HG02623 (cell line): ENCODE measurements around the gene ATP2C2.
"Not testable (repeated sequence)": the region's sequence is repeated elsewhere in the genome, so short reads cannot be mapped to it uniquely, and the experiment has no call there.

Experiments used
- ATAC-seq: cut with Tn5 transposase; IDR thresholded peaks from one replicate; pipeline ENCODE4 v1.9.1; 2021; ENCODE audit warnings: moderate library complexity; ENCODE audit not compliant: unreplicated experiment

The ATP2C2 gene

GRCh38 chr16:84391151-84392030 lies 23.1 kb downstream of the ATP2C2 start:
- no peak for ATAC-seq

GRCh38 chr16:84392031-84392360 lies 23.7 kb downstream of the ATP2C2 start:
- ATAC-seq, result no peak

- ATAC-seq, result not testable (repeated sequence)
These were observed 27.7 kb downstream of the ATP2C2 start for GRCh38 chr16:84396082-84396481.

GRCh38 chr16:84396537-84397008 lies 28.2 kb downstream of the ATP2C2 start:
- no peak for ATAC-seq

- no peak for ATAC-seq
These were observed 28.8 kb downstream of the ATP2C2 start for GRCh38 chr16:84397090-84397489.

- no peak for ATAC-seq
These were observed 30.4 kb downstream of the ATP2C2 start for GRCh38 chr16:84398701-84399100.

- not testable (repeated sequence) for ATAC-seq
These were observed 31.6 kb downstream of the ATP2C2 start for GRCh38 chr16:84399912-84400311.

- not testable (repeated sequence) for ATAC-seq
These were observed 35.1 kb downstream of the ATP2C2 start for GRCh38 chr16:84403435-84403834.

- ATAC-seq, result no peak
These were observed 36.0 kb downstream of the ATP2C2 start for GRCh38 chr16:84404324-84404723.

GRCh38 chr16:84404936-84405639 lies 36.8 kb downstream of the ATP2C2 start:
- no peak for ATAC-seq

GRCh38 chr16:84406006-84406963 lies 37.9 kb downstream of the ATP2C2 start:
- ATAC-seq, result no peak

GRCh38 chr16:84407588-84408313 lies 39.4 kb downstream of the ATP2C2 start:
- ATAC-seq, result no peak

GRCh38 chr16:84408314-84408690 lies 40.0 kb downstream of the ATP2C2 start:
- no peak for ATAC-seq

GRCh38 chr16:84408856-84409255 lies 40.5 kb downstream of the ATP2C2 start:
- no peak for ATAC-seq

- no peak for ATAC-seq
These were observed 42.2 kb downstream of the ATP2C2 start for GRCh38 chr16:84410361-84411138.

- no peak for ATAC-seq
These were observed 43.4 kb downstream of the ATP2C2 start for GRCh38 chr16:84411768-84412167.

GRCh38 chr16:84412262-84412661 lies 43.9 kb downstream of the ATP2C2 start:
- no peak for ATAC-seq

- ATAC-seq, result no peak
These were observed 45.1 kb downstream of the ATP2C2 start for GRCh38 chr16:84413244-84414004.

- ATAC-seq, result no peak
These were observed 46.5 kb downstream of the ATP2C2 start for GRCh38 chr16:84414789-84415326.
